HepG2 (cell line): ENCODE data around the gene SETD1A. TPM values are rescaled to one million over a fixed set of nuclear protein-coding genes. Genes with fewer than 3 reads are reported as not detected.

ENCODE experiments used
- CTCF ChIP-seq: sonication (generic); formaldehyde crosslinking; IDR thresholded peaks from 2 replicates; pipeline ENCODE4 v1.5.0; 2020; ENCODE audit warnings: mild to moderate bottlenecking, missing genetic modification reagents, moderate library complexity
- DPF2 ChIP-seq: sonication (generic); formaldehyde crosslinking; IDR thresholded peaks from 2 replicates; pipeline ENCODE4 v1.4.0; 2020; ENCODE audit warnings: mild to moderate bottlenecking, low read depth, missing genetic modification reagents, borderline replicate concordance
- EEA1 ChIP-seq: sonication (generic); formaldehyde crosslinking; IDR thresholded peaks from 2 replicates; pipeline ENCODE4 v1.5.1; 2020; ENCODE audit warnings: mild to moderate bottlenecking, missing genetic modification reagents, borderline replicate concordance
- ELF3 ChIP-seq: IDR thresholded peaks from 2 replicates; pipeline ENCODE4 v1.6.1; 2016; ENCODE audit warnings: missing genetic modification reagents, missing compliant biosample characterization
- HIC2 ChIP-seq: sonication (generic); formaldehyde crosslinking; IDR thresholded peaks from 2 replicates; pipeline ENCODE4 v1.9.0; 2022; ENCODE audit warnings: low read depth, missing genetic modification reagents
- HNRNPLL ChIP-seq: fragments of 200-400 bp; formaldehyde crosslinking; IDR thresholded peaks from 2 replicates; pipeline ENCODE4 v1.6.1; 2017; ENCODE audit warnings: mild to moderate bottlenecking, low read depth, low read length; ENCODE audit not compliant: poor library complexity, severe bottlenecking
- MIER2 ChIP-seq: IDR thresholded peaks from 2 replicates; pipeline ENCODE4 v1.6.1; 2016; ENCODE audit warnings: missing biosample characterization, missing genetic modification reagents
- NCOA1 ChIP-seq: sonication (generic); formaldehyde crosslinking; IDR thresholded peaks from 2 replicates; pipeline ENCODE4 v1.9.0; 2021; ENCODE audit warnings: missing genetic modification reagents
- NFKBIZ ChIP-seq: IDR thresholded peaks from 2 replicates; pipeline ENCODE4 v1.6.1; 2018; ENCODE audit warnings: missing genetic modification reagents, missing compliant biosample characterization
- NR2F2 ChIP-seq: IDR thresholded peaks from 2 replicates; pipeline ENCODE4 v1.6.1; 2012; ENCODE audit warnings: low read depth, inconsistent platforms, borderline replicate concordance
- PITX1 ChIP-seq: sonication (generic); formaldehyde crosslinking; IDR thresholded peaks from 2 replicates; pipeline ENCODE4 v1.5.1; 2020; ENCODE audit warnings: mild to moderate bottlenecking, missing genetic modification reagents
- SALL1 ChIP-seq: sonication (generic); formaldehyde crosslinking; IDR thresholded peaks from 2 replicates; pipeline ENCODE4 v1.8.0; 2022; ENCODE audit warnings: mild to moderate bottlenecking, missing genetic modification reagents
- TFDP2 ChIP-seq: sonication (generic); formaldehyde crosslinking; IDR thresholded peaks from 2 replicates; pipeline ENCODE4 v1.4.0; 2020; ENCODE audit warnings: missing genetic modification reagents
- YY1 ChIP-seq: IDR thresholded peaks from 2 replicates; pipeline ENCODE4 v1.6.1; 2011; ENCODE audit warnings: low read length, low read depth, moderate library complexity, mild to moderate bottlenecking; ENCODE audit not compliant: insufficient read depth, insufficient replicate concordance
- ZBTB39 ChIP-seq: sonication (generic); formaldehyde crosslinking; IDR thresholded peaks from 2 replicates; pipeline ENCODE4 v1.5.0; 2020; ENCODE audit warnings: missing genetic modification reagents
- ZMYM4 ChIP-seq: sonication (generic); formaldehyde crosslinking; IDR thresholded peaks from 2 replicates; pipeline ENCODE4 v1.8.1; 2023; ENCODE audit warnings: mild to moderate bottlenecking, missing genetic modification reagents
- ZNF121 ChIP-seq: sonication (generic); formaldehyde crosslinking; IDR thresholded peaks from 2 replicates; pipeline ENCODE4 v1.5.0; 2020; ENCODE audit warnings: mild to moderate bottlenecking, missing genetic modification reagents
- ZNF138 ChIP-seq: sonication (generic); formaldehyde crosslinking; IDR thresholded peaks from 2 replicates; pipeline ENCODE4 v1.5.0; 2020; ENCODE audit warnings: mild to moderate bottlenecking, low read depth, missing genetic modification reagents
- ZNF17 ChIP-seq: sonication (generic); formaldehyde crosslinking; IDR thresholded peaks from 2 replicates; pipeline ENCODE4 v1.5.0; 2020; ENCODE audit warnings: mild to moderate bottlenecking, missing genetic modification reagents
- ZNF20 ChIP-seq: sonication (generic); formaldehyde crosslinking; IDR thresholded peaks from 2 replicates; pipeline ENCODE4 v1.4.0; 2020; ENCODE audit warnings: mild to moderate bottlenecking, moderate library complexity, missing genetic modification reagents
- ZNF251 ChIP-seq: sonication (generic); formaldehyde crosslinking; IDR thresholded peaks from 2 replicates; pipeline ENCODE4 v1.9.0; 2021; ENCODE audit warnings: mild to moderate bottlenecking, missing genetic modification reagents
- ZNF816 ChIP-seq: sonication (generic); formaldehyde crosslinking; IDR thresholded peaks from 2 replicates; pipeline ENCODE4 v1.8.0; 2022; ENCODE audit warnings: missing genetic modification reagents, mild to moderate bottlenecking, borderline replicate concordance
- polyA plus RNA-seq, 8 experiments: library from polyadenylated mRNA; depleted of rRNA in 3 of 8; stranded (reverse) in 7 of 8; unstranded in 1 of 8; fragments of >200 nt; fragmentation: Illumina TruSeq in 4 of 8; extraction: Trizol in 4 of 8; gene quantifications; 2 replicates each; pipeline versions ENCODE4 v1.2.1 to v1.2.3, GENCODE V29; 2011 to 2016; ENCODE audit warnings: low read depth in 4 of 8, missing spikeins in 1 of 8, mixed read lengths in 1 of 8; ENCODE audit not compliant: insufficient read depth in 1 of 8
- total RNA-seq, 5 experiments: library from RNA; depleted of rRNA; stranded (reverse); fragments of >200 nt; fragmentation: Illumina TruSeq; extraction: Trizol; gene quantifications; 2 replicates each; pipeline ENCODE4 v1.2.3, GENCODE V29; 2016; ENCODE audit warnings: low read depth in 1 of 5

The SETD1A gene
- total and polyA plus RNA-seq, 2 of the 13 experiments (the other 11 are each of a cell fraction or from before 2014, with no cell fraction given) = 3.8 to 5.6 TPM

GRCh38 chr16:31001507-31002249 lies 44.1 kb downstream of the SETD1A start (continued):
- peak; percentile 30 for TF ChIP-seq HNRNPLL
- TF ChIP-seq SALL1 (CRISPR knock-in tag) = peak; percentile 76; the same call in 1 of the 2 replicates
- peak; percentile 14; the same call in 1 of the 2 replicates for TF ChIP-seq CTCF (CRISPR knock-in tag)
- peak; percentile 28; the same call in 1 of the 2 replicates for TF ChIP-seq NCOA1 (CRISPR knock-in tag)
- TF ChIP-seq MIER2 (CRISPR knock-in tag) = 0 out of 2 replicates have a peak, but pooled peaks have one; percentile 53
- no peak for TF ChIP-seq NFKBIZ (CRISPR knock-in tag)
- peak; percentile 58; the same call in 1 of the 2 replicates for TF ChIP-seq DPF2 (CRISPR knock-in tag)
- peak; percentile 51; the same call in 1 of the 2 replicates for TF ChIP-seq ZNF121 (CRISPR knock-in tag)
- TF ChIP-seq ZNF138 (CRISPR knock-in tag) = no peak
- 0 out of 2 replicates have a peak, but pooled peaks have one; percentile 43 for TF ChIP-seq EEA1 (CRISPR knock-in tag)
- peak; percentile 69 for TF ChIP-seq ZMYM4 (CRISPR knock-in tag)
- no peak for TF ChIP-seq ZNF20 (CRISPR knock-in tag)
- peak; percentile 41; the same call in 1 of the 2 replicates for TF ChIP-seq NR2F2
- TF ChIP-seq TFDP2 = peak; percentile 62; the same call in 1 of the 2 replicates
- TF ChIP-seq PITX1 (CRISPR knock-in tag) = peak; percentile 62; the same call in 1 of the 2 replicates
- TF ChIP-seq ELF3 (CRISPR knock-in tag) = peak; percentile 52
- 0 out of 2 replicates have a peak, but pooled peaks have one; percentile 69 for TF ChIP-seq ZBTB39 (CRISPR knock-in tag)
- no peak for TF ChIP-seq ZNF17 (CRISPR knock-in tag)
- TF ChIP-seq YY1 = peak; percentile 14
- TF ChIP-seq ZNF816 = no peak
- TF ChIP-seq HIC2 = peak; percentile 39; the same call in 1 of the 2 replicates
- TF ChIP-seq ZNF251 = peak; percentile 84; the same call in 1 of the 2 replicates
